Upper lobe of left lung (tissue), 4 donors: Measurements from ENCODE around the gene LAMA5.

Source experiments
- EP300 ChIP-seq, 4 donors: sonication (generic); formaldehyde crosslinking; IDR thresholded peaks; one replicate each; pipeline ENCODE4 v1.5.1; 2017; ENCODE audit warnings: antibody characterized with exemption in 4 of 4, control low read depth in 2 of 4
- POLR2AphosphoS5 ChIP-seq, 2 donors: sonication (generic); formaldehyde crosslinking; IDR thresholded peaks; one replicate each; pipeline ENCODE4 v1.5.1; 2017; ENCODE audit warnings: antibody characterized with exemption in 2 of 2
- TF ChIP-seq, protein P1 (sequence below), 6 experiments: fragments of 450-650 bp in 4 of 6; fragments of 200-600 bp in 2 of 6; sonication (generic) in 2 of 6; IDR thresholded peaks; one replicate each; pipeline ENCODE4 v1.5.1; 2016 to 2019; ENCODE audit warnings: antibody characterized with exemption in 6 of 6

DNA sequence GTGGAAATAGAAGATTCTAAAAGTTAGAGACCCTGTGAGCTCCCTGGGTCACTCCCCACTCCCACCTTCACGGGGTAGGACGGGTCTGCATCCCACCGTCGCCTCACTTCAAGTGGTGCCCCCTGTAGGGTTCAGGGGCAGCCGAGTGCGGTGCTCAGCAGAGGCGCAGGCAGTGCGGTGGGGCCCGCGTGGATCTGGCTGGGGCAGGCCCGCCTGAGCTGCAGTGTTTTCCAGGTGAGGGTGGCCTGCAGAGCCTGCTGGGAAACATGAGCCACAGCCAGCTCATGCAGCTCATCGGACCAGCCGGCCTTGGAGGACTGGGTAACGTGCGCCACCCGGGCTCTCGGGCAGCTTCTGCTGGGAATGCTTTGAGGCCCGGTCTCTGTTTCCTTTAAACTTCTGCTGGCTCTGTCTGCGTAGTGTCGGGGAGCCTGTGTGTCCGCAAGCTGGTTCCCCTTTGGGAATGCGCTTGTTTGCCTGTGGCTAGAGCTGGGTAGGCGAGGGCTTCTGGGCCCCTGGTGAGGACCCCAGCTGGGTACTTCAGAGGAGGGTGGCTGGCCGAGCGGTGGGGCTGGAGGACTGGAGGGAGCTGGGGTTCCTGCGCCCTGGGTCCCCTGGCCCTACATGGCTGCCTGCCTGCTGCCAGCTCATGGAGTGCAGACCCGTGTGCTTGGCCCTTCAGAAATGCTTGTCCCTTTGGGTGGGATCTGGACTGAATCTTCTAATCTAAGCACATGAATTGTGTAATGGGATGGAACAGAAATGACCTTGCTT lies 60.5 kb downstream of the LAMA5 start:
- TF ChIP-seq, protein P1, sequence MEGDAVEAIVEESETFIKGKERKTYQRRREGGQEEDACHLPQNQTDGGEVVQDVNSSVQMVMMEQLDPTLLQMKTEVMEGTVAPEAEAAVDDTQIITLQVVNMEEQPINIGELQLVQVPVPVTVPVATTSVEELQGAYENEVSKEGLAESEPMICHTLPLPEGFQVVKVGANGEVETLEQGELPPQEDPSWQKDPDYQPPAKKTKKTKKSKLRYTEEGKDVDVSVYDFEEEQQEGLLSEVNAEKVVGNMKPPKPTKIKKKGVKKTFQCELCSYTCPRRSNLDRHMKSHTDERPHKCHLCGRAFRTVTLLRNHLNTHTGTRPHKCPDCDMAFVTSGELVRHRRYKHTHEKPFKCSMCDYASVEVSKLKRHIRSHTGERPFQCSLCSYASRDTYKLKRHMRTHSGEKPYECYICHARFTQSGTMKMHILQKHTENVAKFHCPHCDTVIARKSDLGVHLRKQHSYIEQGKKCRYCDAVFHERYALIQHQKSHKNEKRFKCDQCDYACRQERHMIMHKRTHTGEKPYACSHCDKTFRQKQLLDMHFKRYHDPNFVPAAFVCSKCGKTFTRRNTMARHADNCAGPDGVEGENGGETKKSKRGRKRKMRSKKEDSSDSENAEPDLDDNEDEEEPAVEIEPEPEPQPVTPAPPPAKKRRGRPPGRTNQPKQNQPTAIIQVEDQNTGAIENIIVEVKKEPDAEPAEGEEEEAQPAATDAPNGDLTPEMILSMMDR (IDR thresholded peaks at IDR 0.05): no peak
- no peak for TF ChIP-seq POLR2AphosphoS5 (IDR thresholded peaks at IDR 0.05)
- no peak for TF ChIP-seq EP300 (IDR thresholded peaks at IDR 0.05)
